Occipital lobe (tissue), 2 donors: ENCODE data around the gene CCDC85A. TPM values are rescaled to one million over a fixed set of nuclear protein-coding genes. Genes with fewer than 3 reads are reported as not detected.
A peak's percentile ranks its signal among the peaks of the same experiment; 100 is the strongest.

Experiments used
- DNase-seq: peaks from one replicate; lab custom pipeline; 2025; lab: John Stamatoyannopoulos, UW
- total RNA-seq: library from RNA; depleted of rRNA; stranded (reverse); fragments of >200 nt; gene quantifications from one replicate; pipeline ENCODE4 v1.2.3, GENCODE V29; 2014

Gene CCDC85A
- total RNA-seq, 1 donor from 2014 or later, result 38.8 TPM

GRCh38 chr2:56297671-56298070 lies 113.9 kb downstream of the CCDC85A start:
- DNase-seq, result no peak

GRCh38 chr2:56299171-56299691 lies 115.4 kb downstream of the CCDC85A start:
- DNase-seq, result no peak

GRCh38 chr2:56309626-56310170 lies 125.9 kb downstream of the CCDC85A start:
- no peak for DNase-seq

GRCh38 chr2:56313500-56313921 lies 129.7 kb downstream of the CCDC85A start:
- peak; percentile 18 for DNase-seq

GRCh38 chr2:56314371-56314770 lies 130.6 kb downstream of the CCDC85A start:
- DNase-seq, result no peak

- DNase-seq, result no peak
Observed at GRCh38 chr2:56314796-56315195, 131.0 kb downstream of the CCDC85A start.

GRCh38 chr2:56315376-56315775 lies 131.6 kb downstream of the CCDC85A start:
- DNase-seq, result no peak

GRCh38 chr2:56316011-56316410 lies 132.2 kb downstream of the CCDC85A start:
- no peak for DNase-seq

GRCh38 chr2:56318147-56318546 lies 134.4 kb downstream of the CCDC85A start:
- DNase-seq, result no peak

GRCh38 chr2:56325661-56326345 lies 142.0 kb downstream of the CCDC85A start:
- DNase-seq, result no peak

GRCh38 chr2:56326346-56326741 lies 142.6 kb downstream of the CCDC85A start:
- no peak for DNase-seq

- no peak for DNase-seq
Observed at GRCh38 chr2:56331810-56332209, 148.0 kb downstream of the CCDC85A start.

GRCh38 chr2:56333812-56334485 lies 150.2 kb downstream of the CCDC85A start:
- no peak for DNase-seq

GRCh38 chr2:56334622-56335021 lies 150.8 kb downstream of the CCDC85A start:
- DNase-seq, result no peak

- no peak for DNase-seq
Observed at GRCh38 chr2:56335101-56335500, 151.3 kb downstream of the CCDC85A start.

- no peak for DNase-seq
Observed at GRCh38 chr2:56337342-56337741, 153.6 kb downstream of the CCDC85A start.

GRCh38 chr2:56338232-56338631 lies 154.4 kb downstream of the CCDC85A start:
- DNase-seq, result no peak

- DNase-seq, result no peak
Observed at GRCh38 chr2:56344771-56345170, 161.0 kb downstream of the CCDC85A start.

- DNase-seq, result no peak
Observed at GRCh38 chr2:56347881-56348280, 164.1 kb downstream of the CCDC85A start.

GRCh38 chr2:56348392-56349210 lies 164.8 kb downstream of the CCDC85A start:
- DNase-seq, result no peak

- no peak for DNase-seq
Observed at GRCh38 chr2:56357655-56358295, 174.0 kb downstream of the CCDC85A start.
